ENCODE data around the gene ZNF536. TPM values are rescaled to one million over a fixed set of nuclear protein-coding genes. Genes with fewer than 3 reads are reported as not detected.
"Not testable (repeated sequence)": the region's sequence is repeated elsewhere in the genome, so short reads cannot be mapped to it uniquely, and the experiment has no call there.

ZNF536 gene
- total RNA-seq, 6 experiments from 2014 or later, result 0.25 TPM; not detected in 5

GRCh38 chr19:30490760-30491159, 118.6 kb downstream of the ZNF536 start:
- H3K9me3 ChIP-seq, result no peaks in the 10 kb centered on the region
- ATAC-seq (no peak), DNase-seq (no peak)
- no peak for TF ChIP-seq POLR2A (IDR thresholded peaks at IDR 0.05)
- TF ChIP-seq CTCF (IDR thresholded peaks at IDR 0.05), result no peak
- no peak overlapping the region for H3K4me3 ChIP-seq
- H3K36me3 ChIP-seq, result no peaks in the 10 kb centered on the region
- no peak overlapping the region for H3K27ac ChIP-seq
- 54% methylated on average over 7 of the region's 8 CpGs for WGBS (ENCODE audit: insufficient coverage, low coverage, low lambda C conversion rate, missing lambda C conversion rate)
- intact Hi-C loops (cut with DNase I), result no loop called here
- no peaks in the 10 kb centered on the region for H3K4me1 ChIP-seq
- no peaks in the 10 kb centered on the region for H3K27me3 ChIP-seq

- no peak for DNase-seq
- intact Hi-C loops (cut with DNase I), result no loop called here
- Histone ChIP-seq H3K27ac (no peak overlapping the region), H3K36me3 (no peaks in the 10 kb centered on the region), H3K27me3 (no peaks in the 10 kb centered on the region), H3K4me1 (no peaks in the 10 kb centered on the region), H3K9me3 (no peaks in the 10 kb centered on the region), H3K4me3 (no peak overlapping the region)
- no peak for ATAC-seq
- no peak for TF ChIP-seq POLR2A (IDR thresholded peaks at IDR 0.05)
- TF ChIP-seq CTCF (IDR thresholded peaks at IDR 0.05), result no peak
- WGBS (ENCODE audit: insufficient coverage, low coverage, low lambda C conversion rate, missing lambda C conversion rate), result 16% methylated on average over 11 of the region's 11 CpGs
Observed at GRCh38 chr19:30492586-30493270, 120.5 kb downstream of the ZNF536 start.

DNA sequence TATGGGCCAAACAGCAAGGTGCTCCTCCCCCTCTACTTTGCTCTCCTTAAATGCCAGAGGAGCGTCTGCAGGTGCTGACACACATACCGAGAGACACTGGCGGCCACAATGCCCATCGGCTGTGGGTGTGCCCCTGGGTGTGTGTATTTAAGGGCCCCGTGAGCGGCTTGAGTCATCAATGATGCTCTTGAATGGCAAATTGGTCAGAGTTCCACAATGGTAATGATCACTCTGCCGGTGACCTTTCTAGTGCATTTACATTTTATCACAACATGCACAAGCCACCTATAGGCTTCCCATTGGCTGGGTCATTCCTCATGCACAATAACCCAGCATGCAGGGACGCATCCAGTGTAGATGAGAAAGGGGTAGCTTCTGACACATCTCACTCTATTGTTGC, 124.8 kb downstream of the ZNF536 start:
- 59% methylated on average over 3 of the region's 8 CpGs for WGBS (ENCODE audit: insufficient coverage, low coverage, low lambda C conversion rate, missing lambda C conversion rate)
- intact Hi-C loops (cut with DNase I), result no loop called here
- no peak for DNase-seq
- H3K4me3 ChIP-seq, result no peak overlapping the region
- H3K27me3 ChIP-seq, result no peaks in the 10 kb centered on the region
- no peak overlapping the region for H3K27ac ChIP-seq
- no peak for ATAC-seq
- no peaks in the 10 kb centered on the region for H3K9me3 ChIP-seq
- TF ChIP-seq CTCF (IDR thresholded peaks at IDR 0.05) (no peak), POLR2A (IDR thresholded peaks at IDR 0.05) (no peak)
- H3K4me1 ChIP-seq, result no peaks in the 10 kb centered on the region
- no peaks in the 10 kb centered on the region for H3K36me3 ChIP-seq

DNA sequence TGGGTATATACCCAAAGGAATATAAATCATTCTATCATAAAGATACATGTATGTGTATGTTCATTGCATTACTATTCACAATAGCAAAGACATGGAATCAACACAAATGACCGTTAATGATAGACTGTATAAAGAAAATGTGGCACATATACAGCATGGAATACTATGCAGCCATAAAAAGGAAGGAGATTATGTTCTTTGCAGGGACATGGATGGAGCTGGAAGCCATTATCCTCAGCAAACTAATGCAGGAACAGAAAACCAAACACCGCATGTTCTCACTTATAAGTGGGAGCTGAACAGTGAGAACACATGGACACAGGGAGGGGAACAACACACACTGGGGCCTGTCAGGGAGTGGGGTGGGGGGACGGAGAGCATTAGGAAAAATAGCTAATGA, 125.9 kb downstream of the ZNF536 start:
- WGBS (ENCODE audit: insufficient coverage, low coverage, low lambda C conversion rate, missing lambda C conversion rate), result 60% methylated on average over 3 of the region's 3 CpGs
- H3K9me3 ChIP-seq; ATAC-seq; H3K4me3 ChIP-seq; H3K27me3 ChIP-seq; DNase-seq; H3K36me3 ChIP-seq; intact Hi-C loops (cut with DNase I); H3K4me1 ChIP-seq; H3K27ac ChIP-seq: not testable (repeated sequence)

GRCh38 chr19:30498707-30499106, 126.5 kb downstream of the ZNF536 start:
- 21% methylated on average over 4 of the region's 12 CpGs for whole genome bisulfite sequencing (ENCODE audit: insufficient coverage, low coverage, low lambda C conversion rate, missing lambda C conversion rate)
- H3K4me3 ChIP-seq, result no peak overlapping the region
- ATAC-seq (no peak), DNase-seq (no peak)
- no peak overlapping the region for H3K27ac ChIP-seq
- intact Hi-C loops (cut with DNase I), result no loop called here
- TF ChIP-seq POLR2A (IDR thresholded peaks at IDR 0.05), result no peak
- no peak for TF ChIP-seq CTCF (IDR thresholded peaks at IDR 0.05)
- no peaks in the 10 kb centered on the region for H3K4me1 ChIP-seq
- no peaks in the 10 kb centered on the region for H3K36me3 ChIP-seq
- H3K9me3 ChIP-seq, result no peaks in the 10 kb centered on the region
- no peaks in the 10 kb centered on the region for H3K27me3 ChIP-seq

Data from right lobe of liver (tissue), 6 donors.